Stimulated activated CD4-positive, alpha-beta T cell treated with anti-CD3 and anti-CD28 coated beads, TNF-alpha, amount 100 ng/mL, for 48 hours (primary cell): ENCODE results near the gene TSHZ2.
A peak's percentile ranks its signal among the peaks of the same experiment; 100 is the strongest.

Experiments
- DNase-seq, 3 donors: peaks; one replicate each; pipeline ENCODE4 v3.0.0-alpha.2; 2020; ENCODE audit warnings: low read depth in 3 of 3

TSHZ2 gene

GRCh38 chr20:53201588-53201987, 229.4 kb downstream of the TSHZ2 start:
- DNase-seq: no peak

GRCh38 chr20:53202777-53203176, 230.6 kb downstream of the TSHZ2 start:
- no peak for DNase-seq

GRCh38 chr20:53205046-53205445, 232.9 kb downstream of the TSHZ2 start:
- DNase-seq: no peak

GRCh38 chr20:53208110-53208832, 236.1 kb downstream of the TSHZ2 start:
- no peak for DNase-seq

- no peak for DNase-seq
Measured at GRCh38 chr20:53210041-53210440, 237.9 kb downstream of the TSHZ2 start.

- no peak for DNase-seq
Measured at GRCh38 chr20:53210931-53211330, 238.8 kb downstream of the TSHZ2 start.

- DNase-seq: no peak
Measured at GRCh38 chr20:53212018-53212417, 239.9 kb downstream of the TSHZ2 start.

- no peak for DNase-seq
Measured at GRCh38 chr20:53214392-53214791, 242.2 kb downstream of the TSHZ2 start.

GRCh38 chr20:53215166-53215565, 243.0 kb downstream of the TSHZ2 start:
- DNase-seq: no peak

- DNase-seq: no peak
Measured at GRCh38 chr20:53216478-53216855, 244.3 kb downstream of the TSHZ2 start.

- DNase-seq: peak; percentile 60 to 76 (median 68)
Measured at GRCh38 chr20:53216856-53217576, 244.9 kb downstream of the TSHZ2 start.

- DNase-seq: no peak
Measured at GRCh38 chr20:53220482-53221307, 248.5 kb downstream of the TSHZ2 start.

GRCh38 chr20:53221731-53222130, 249.6 kb downstream of the TSHZ2 start:
- DNase-seq: no peak

- no peak for DNase-seq
Measured at GRCh38 chr20:53222416-53222815, 250.3 kb downstream of the TSHZ2 start.

GRCh38 chr20:53222932-53223331, 250.8 kb downstream of the TSHZ2 start:
- no peak for DNase-seq

- no peak for DNase-seq
Measured at GRCh38 chr20:53223626-53224172, 251.5 kb downstream of the TSHZ2 start.

GRCh38 chr20:53224851-53225250, 252.7 kb downstream of the TSHZ2 start:
- no peak for DNase-seq

GRCh38 chr20:53226826-53227225, 254.7 kb downstream of the TSHZ2 start:
- no peak for DNase-seq

- no peak for DNase-seq
Measured at GRCh38 chr20:53227523-53227922, 255.4 kb downstream of the TSHZ2 start.

GRCh38 chr20:53231061-53231460, 258.9 kb downstream of the TSHZ2 start:
- DNase-seq: no peak

GRCh38 chr20:53237461-53237860, 265.3 kb downstream of the TSHZ2 start:
- DNase-seq: no peak

- no peak for DNase-seq
Measured at GRCh38 chr20:53238121-53238660, 266.0 kb downstream of the TSHZ2 start.
